Esophagus mucosa (tissue), 1 donor: ENCODE results near the gene CTDSP1. TPM values are rescaled to one million over a fixed set of nuclear protein-coding genes. Genes with fewer than 3 reads are reported as not detected.

ENCODE experiments used
- ATAC-seq: fragments of 200-7000 bp; cut with Tn5 transposase; one replicate; pipeline ENCODE4 v1.9.1; 2020
- total RNA-seq: library from RNA; stranded (reverse); gene quantifications from one replicate; pipeline ENCODE4 v1.2.4, GENCODE V29; 2023
- donor health status: DM: yes; HTN: yes; CAD: no.

The CTDSP1 gene, protein sequence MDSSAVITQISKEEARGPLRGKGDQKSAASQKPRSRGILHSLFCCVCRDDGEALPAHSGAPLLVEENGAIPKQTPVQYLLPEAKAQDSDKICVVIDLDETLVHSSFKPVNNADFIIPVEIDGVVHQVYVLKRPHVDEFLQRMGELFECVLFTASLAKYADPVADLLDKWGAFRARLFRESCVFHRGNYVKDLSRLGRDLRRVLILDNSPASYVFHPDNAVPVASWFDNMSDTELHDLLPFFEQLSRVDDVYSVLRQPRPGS
- total RNA-seq, result 64.2 TPM

DNA sequence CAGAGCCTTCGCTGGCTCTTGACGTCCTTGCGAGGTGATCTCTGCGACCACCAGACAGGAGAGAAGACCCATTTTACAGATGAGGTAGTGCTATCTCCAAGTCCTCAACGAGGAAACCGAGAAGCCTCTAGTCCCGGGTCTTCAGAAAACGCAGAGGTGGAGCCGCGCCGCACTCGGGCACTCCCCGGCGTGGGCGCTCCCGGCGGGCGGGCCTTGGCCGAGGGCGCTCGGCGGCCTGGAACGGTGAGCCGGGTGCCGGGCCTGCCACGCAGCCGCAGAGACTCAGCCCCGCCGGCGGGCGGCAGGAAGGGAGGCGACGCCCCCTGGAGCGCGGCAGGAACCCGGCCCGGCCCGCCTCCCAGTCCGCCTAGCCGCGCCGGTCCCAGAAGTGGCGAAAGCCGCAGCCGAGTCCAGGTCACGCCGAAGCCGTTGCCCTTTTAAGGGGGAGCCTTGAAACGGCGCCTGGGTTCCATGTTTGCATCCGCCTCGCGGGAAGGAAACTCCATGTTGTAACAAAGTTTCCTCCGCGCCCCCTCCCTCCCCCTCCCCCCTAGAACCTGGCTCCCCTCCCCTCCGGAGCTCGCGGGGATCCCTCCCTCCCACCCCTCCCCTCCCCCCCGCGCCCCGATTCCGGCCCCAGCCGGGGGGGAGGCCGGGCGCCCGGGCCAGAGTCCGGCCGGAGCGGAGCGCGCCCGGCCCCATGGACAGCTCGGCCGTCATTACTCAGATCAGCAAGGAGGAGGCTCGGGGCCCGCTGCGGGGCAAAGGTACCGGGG lies at the start of gene CTDSP1:
Gene CTDSP1, plus strand, starts transcription at position 478 of the 776 bp plus-strand sequence. Its CDS starts 223 bp downstream, at position 701.
- ATAC-seq, result peak; percentile 73

DNA sequence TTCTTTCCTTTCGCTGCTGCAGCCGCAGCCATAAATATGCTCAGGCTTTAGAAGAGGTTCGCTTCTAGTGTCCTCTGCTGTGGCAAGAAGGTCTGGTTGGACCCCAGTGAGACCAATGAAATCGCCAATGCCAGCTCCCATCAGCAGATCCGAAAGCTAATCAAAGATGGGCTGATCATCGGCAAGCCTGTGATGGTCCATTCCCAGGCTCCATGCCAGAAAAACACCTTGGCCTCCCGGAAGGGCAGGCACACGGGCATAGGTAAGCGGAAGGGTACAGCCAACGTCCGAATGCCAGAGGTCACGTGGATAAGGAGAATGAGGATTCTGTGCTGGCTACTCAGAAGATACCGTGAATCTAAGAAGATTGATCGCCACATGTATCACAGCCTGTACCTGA lies 45.6 kb upstream of the CTDSP1 start:
- no peak for ATAC-seq

DNA sequence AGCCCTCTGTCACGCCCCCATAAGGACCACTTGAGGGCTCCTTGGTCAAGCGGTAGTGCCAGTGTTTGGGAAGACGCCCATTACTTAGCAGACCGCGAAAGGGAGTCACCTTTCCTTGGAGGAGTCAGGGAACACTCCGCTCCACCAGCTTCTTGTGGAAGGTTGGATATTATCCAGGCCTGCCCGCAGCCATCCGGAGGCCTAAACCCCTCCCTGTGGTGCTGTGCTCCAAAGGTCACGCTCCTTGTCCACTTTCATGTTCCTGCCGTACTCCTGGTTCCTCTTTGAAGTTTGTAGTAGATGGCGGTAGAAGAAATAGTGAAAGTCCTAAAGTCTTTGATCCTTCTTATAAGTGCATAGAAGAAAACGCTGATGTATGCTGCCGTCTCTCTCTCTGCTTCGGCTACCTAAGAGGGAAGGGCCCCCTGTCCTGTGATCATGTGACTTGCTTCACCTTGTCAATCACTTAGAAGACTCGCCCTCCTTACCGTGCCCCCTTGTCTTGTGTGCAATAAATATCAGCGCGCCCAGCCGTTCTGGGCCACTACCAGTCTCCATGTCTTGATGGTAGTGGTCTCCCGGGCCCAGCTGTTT lies 44.7 kb upstream of the CTDSP1 start:
- no peak for ATAC-seq

DNA sequence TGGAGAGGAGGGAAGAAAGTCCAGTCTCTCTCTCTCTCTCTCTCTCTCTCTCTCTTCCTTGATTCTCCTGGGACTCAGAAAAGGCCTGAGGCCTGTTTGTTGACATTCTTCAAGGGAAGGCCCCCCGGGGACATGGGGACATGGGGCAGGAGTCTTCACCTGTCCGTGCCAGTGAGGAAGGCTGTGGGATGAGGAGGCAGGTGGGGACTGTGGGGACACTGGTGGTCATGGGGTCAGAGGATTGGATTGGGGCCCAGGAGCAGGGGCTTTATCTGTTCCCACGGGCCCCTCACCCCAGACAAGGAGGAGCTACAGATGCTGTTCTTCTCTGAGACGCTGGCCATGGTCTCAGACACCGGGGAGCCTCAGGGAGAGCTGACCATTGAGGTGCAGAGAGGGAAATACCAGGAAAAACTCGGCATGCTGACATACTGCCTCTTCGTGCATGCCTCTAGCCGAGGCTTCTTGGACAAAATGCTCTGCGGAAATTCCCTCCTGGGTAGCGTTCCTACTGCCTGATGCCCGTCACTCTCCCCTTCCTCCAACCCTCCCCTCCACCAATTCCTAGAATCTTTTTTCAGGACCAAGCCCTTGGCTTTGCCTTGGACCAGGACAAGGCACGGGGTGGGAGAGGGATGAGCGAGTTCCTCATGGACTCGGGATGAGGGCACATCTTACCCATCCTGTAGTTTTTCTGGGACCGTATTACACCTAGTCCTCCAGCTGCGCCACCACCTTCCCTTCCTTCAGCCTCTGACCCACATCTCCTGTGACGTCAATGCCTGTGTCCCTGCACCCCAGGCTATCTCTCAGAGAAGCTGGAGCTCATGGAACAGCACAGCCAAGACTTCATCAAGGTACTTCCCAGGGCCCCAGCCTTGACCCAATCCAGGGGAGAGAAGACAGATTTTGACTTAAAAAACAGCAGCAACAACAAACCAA lies 42.2 kb upstream of the CTDSP1 start:
- no peak for ATAC-seq

DNA sequence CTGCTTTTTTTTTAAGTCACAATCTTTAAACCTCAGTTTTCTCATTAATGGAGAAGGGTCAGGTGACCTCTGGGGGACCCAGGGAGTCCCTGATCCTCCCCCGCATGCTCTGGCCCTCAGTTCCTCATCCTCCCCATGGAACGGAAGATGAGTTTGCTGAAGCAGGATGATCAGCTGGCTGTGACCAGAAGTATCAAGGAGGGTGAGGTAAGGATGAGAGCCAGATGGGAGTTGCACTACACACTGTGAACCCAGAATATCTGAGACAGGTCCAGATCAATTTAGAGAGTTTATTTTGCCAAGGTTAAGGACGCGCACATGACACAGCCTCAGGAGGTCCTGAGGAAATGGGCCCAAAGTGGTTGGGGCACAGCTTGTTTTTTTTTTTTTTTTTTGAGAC lies 39.2 kb upstream of the CTDSP1 start:
- no peak for ATAC-seq

DNA sequence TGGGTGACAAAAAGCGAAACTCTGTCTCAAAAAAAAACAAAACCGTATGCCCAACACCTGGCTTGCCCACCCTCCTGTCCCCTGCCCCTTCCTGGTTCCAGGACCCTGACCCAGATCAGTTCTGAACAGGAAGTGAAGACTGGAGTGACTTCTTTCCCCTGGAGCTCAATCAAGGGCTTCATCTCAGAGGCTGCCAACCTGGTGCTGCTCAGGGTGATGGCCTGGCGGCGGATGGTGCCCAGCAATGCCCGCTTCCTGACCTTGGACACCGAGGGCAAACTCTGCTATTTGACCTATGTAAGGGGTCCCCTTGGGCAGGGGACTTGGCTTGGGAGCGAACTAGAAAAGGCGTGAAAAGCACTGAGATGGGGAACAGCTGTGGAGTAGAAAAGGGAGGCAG lies 37.1 kb upstream of the CTDSP1 start:
- ATAC-seq, result no peak

DNA sequence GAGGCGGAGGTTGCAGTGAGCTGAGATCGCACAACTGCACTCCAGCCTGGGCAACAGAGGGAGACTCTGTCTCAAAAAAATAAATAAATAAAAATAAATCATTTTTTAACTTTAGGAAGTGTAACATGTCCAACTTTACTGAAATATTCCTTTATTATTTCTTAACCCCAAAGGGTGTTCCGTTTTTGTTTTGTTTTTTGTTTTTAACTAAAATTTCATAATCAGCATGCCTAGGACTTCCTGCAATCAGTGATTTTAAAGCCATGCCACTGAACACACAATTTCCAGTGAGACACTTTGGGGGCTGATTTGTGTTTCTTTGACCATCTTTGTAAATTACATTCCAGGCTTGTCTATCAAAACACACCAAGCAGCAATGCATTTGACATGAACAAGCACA lies 35.9 kb upstream of the CTDSP1 start:
- ATAC-seq, result no peak

DNA sequence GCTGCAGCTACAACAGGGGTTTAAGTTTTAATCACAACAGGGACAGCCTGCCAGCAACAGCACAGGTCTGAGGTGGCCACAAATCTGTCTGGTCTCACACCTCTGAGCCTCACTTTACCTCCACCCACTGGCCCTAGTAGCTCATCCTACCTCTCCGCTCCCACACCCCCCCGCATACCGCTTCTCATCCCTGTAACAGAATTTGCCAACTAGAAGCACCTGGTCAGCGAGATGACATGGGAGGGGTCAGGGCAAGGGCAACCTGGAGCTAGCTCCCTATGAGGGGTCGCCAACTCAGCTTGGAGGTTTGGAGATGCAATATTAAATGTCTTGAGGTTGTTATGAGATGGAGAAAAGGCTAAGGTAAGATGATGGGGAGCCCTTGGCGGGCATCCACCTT lies 35.5 kb upstream of the CTDSP1 start:
- ATAC-seq, result no peak

DNA sequence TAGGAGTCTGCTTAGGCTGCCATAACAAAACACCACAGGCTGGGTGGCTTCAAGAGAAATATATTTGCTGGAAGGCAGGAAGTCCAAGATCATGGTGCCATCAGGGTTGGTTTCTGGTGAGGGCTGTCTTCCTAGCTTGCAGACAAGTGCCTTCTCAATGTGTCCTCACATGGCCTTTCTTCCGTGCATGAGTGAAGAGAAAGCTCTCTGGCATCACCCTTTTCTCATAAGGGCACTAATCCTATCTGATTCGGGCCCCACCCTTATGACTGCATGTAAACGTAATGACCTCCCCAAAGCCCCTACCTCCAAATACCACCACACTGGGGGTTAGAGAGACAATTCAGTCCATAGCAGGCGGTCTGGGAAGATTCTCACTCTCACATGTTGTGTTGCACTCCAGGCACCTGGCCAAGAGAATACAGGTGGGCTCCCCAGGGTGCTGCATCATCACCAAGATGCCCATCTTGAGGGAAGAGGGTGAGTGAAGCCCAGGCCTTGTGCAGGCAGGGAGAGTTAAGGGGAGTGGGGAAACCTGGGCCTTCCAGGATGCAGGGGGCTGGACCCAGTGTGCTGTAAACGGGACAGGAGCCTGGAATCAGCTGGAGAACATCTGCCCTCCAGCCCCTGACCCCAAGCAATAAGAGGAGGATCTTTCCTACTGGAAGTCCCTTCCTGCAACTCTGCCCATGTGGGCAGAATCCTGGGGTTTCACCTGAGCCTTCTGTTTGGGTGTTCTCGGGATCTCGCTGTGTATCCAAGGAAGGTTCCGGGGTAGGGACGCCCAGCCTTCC lies 32.9 kb upstream of the CTDSP1 start:
- no peak for ATAC-seq

DNA sequence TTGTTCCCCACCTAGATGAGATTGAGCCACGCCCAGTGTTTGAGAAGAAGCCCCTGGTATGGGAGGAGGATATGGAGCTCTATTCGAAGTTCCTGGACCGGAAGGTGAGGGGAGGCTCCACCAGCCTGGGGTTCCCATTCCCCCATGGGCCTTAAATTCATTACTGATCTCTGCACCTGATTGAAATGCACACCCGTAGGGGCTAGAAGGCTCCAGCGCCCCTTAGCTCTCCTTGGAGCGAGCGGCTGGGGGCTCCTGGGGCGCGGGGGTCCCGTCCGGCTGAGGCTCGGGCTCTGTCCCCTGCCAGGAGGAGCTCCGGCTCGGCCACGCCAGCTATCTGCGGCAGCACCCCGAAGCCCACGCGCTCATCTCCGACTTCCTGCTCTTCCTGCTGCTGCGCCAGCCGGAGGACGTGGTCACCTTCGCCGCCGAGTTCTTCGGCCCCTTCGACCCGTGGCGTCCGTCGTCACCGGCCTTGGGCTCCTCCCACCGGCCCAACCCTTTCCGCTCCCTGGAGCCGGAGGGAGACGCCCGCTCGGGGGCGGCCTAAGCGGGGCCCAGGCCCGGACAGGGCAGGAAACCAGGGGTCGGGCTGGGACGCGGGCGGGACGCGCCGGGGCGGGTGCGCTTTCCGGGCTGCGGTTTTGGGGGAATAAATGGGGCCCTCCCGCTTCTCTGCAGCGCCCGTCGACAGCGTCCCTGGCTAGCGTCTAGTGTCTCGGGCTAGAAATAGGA lies 32.1 kb upstream of the CTDSP1 start:
- ATAC-seq, result peak; percentile 90

DNA sequence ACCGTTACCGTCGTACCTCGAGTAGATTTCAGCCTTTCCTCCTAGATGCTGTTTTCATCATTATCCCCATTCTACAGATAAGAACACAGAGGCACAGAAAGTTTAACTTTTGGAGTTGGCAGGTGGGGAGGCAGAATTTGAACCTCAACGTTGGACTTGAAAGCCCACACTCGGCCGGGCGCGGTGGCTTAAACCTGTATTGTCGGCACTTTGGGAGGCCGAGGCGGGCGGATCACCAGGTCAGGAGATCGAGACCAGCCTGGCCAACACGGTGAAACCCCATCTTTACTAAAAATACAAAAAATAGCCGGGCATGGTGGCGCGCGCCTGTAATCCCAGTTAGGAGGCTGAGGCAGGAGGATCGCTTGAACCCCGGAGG lies 31.5 kb upstream of the CTDSP1 start:
- ATAC-seq, result no peak

DNA sequence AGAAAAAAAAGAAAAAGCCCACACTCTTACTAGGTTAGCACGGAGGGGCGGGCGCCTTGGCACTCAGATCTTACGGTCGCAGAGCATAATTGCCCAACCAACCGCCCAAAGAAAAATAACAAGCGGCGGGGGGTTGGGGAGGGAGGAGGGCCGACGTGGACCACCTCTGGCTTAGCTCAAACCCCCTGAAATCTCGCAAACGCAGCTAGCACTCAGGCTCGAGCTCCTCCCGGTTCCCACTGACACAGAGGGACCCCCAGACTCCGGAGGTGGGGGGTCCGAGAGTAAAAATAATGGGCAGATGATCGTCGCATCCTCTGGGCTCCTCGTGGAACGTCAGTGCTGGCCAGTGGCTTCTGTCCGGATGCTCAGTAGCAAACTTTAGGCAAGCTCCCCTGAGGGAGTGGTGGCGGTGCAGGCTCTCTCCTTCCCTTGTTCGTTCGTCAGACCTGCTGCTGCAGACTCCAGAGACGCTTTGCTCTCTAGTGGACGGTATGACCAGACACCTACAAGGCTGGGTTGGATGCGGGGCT lies 31.0 kb upstream of the CTDSP1 start:
- ATAC-seq, result no peak

DNA sequence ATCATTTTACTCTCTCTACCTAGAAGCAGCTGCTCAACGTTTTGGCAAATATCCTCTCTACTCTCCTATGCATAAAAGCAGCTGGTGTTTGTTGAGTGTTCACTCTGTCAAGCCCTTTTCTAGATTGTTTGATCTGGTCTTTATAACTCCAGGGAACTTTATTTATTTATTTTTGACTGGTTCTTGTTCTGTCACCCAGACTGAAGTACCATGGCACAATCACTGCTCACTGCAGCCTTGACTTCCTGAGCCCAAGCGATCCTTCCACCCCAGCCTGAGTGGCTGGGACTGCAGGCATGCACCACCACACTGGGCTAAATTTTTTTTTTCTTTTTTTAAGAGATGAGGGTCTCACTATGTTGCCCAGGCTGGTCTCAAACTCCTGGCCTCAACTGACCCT lies 30.3 kb upstream of the CTDSP1 start:
- no peak for ATAC-seq

DNA sequence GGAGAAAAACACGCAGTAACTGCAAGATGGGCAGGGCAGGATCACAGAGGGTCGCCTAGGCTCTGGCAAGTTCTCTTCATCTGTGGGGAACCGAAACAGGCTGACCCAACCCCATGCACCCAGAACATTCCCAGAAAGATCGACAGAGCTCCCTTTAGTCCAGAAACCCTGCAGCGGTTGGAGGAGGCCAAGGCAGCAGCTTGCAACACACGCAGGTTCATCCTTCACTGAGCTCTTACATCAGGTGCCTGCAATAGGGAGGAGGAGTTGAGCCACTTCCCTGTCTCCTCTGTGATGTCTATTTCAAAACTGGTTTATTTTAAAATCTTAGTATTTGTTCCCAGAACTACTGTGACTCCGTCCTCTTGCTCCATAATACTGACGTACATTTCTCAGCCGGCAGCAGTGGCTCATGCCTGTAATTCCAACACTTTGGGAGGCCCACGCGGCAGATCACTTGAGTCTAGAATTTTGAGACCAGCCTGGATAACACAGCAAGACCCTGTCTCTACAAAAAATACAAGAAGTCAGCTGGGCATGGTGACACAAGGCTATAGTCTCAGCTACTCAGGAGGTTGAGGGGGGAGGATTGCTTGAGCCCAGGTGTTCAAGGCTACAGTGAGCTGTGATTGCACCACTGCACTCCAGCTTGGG lies 29.1 kb upstream of the CTDSP1 start:
- peak; percentile 6 for ATAC-seq

DNA sequence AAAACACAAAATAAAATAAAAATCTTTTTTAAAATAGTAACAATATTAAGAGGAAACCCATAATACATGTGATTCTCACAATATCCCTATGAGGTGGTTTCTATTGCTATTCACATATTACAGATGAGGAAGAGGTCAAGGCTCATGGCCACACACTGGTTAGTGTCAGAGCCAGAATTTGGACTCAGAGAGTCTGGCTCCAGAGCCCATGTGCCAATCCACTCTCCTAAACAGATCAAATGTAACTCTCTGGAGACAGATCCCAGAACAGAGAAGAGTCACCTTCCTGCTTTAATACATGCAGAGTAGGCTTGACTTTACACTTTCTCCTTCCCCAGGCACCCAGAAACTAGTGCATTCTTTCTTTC lies 27.7 kb upstream of the CTDSP1 start:
- ATAC-seq, result no peak

DNA sequence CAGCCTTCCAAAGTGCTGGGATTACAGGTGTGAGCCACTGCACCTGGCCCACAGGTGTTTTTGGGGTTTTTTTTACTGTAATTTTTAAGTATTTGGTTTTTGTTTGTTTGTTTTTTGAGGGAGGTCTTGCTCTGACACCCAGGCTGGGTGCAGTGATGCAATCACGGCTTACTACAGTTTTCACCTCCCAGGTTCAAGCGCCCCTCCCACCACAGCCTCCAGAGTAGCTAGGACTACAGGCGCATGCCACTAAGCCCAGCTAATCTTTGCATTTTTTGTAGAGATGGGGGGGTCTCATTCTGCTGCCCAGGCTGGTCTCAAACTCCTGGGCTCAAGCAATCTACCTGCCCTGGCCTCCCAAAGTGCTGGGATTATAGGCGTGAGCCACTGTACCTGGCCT lies 24.9 kb upstream of the CTDSP1 start:
- ATAC-seq, result no peak

DNA sequence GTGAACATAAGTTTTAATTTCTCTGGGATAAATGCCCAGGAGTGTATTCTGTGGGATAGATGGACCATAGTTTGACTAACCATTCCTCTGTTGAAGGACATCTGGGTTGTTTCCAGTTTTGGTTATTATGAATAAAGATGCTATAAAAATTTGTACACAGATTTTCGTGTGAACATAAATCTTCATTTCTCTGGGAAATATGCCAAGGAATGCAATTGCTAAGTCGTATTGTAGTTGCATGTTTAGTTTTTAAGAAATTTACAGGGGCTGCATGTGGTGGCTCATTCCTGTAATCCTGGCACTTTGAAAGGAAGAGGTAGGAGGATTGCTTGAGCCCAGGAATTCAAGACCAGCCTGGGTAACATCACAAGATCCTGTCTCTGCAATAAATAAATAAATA lies 24.5 kb upstream of the CTDSP1 start:
- ATAC-seq, result no peak

DNA sequence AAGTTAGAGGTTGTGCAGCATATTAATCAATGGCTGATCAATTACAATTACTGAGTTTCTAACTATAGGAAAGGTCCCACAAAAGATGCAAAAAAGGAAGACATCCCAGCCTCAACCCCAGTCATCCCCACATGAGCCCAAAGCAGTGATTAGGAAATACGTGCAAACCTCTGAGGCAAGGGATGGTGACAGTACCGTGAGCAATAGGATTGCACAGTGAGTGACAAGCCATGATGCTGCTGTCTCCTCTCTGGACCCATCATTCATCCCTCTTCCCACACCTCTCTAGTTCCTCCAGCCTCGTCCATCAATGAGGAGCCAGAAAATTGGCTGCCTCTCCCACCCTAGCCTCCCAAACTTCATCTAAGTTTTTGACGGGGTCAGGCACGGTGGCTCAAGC lies 21.6 kb upstream of the CTDSP1 start:
- peak; percentile 44 for ATAC-seq

DNA sequence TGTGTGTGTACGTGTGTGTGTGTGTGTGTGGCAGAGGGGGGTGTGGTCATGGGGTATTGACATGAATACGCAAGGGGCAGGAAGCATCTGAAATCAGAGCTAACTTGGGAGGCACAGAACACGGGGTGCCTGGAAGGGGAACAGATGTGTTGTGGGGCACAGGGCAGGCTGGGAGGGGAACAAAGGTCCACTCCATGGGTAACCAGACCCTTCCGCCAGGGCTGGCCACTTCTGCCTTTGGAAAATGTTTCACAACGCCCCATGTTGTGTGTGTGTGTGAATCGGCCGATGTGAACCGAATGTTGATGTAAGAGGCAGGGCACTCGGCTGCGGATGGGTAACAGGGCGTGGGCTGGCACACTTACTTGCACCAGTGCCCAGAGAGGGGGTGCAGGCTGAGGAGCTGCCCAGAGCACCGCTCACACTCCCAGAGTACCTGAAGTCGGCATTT lies 17.7 kb upstream of the CTDSP1 start, which contains the start of gene SLC11A1:
Gene SLC11A1, plus strand, starts transcription at position 358 of the 451 bp plus-strand sequence. CDS start 96 bp downstream, outside the sequence.
- peak; percentile 32 for ATAC-seq

DNA sequence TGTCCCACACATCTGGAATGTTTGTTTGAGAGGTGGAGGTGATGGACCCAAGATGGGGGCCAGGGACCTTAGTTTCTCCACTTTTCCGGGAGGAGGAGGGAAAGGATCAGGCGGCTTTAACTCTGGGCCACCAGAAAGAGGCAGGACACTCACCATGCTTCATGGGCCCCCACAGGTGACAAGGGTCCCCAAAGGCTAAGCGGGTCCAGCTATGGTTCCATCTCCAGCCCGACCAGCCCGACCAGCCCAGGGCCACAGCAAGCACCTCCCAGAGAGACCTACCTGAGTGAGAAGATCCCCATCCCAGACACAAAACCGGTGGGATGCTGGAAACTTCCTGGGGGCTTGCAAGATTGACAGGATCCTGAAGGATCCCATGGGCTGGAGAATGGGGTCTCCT lies 16.9 kb upstream of the CTDSP1 start:
- ATAC-seq, result no peak
